Colonic mucosa (tissue), 4 donors: ENCODE measurements around the gene NLRP5. TPM values are rescaled to one million over a fixed set of nuclear protein-coding genes. Genes with fewer than 3 reads are reported as not detected.

ENCODE experiments used
- DNase-seq: peaks from one replicate; pipeline ENCODE4 v3.0.0-alpha.2; 2020
- H3K27ac ChIP-seq: fragments of 200-600 bp; one replicate; pipeline ENCODE4 v1.8.0; 2021
- H3K27me3 ChIP-seq: fragments of 200-600 bp; one replicate; pipeline ENCODE4 v1.8.0; 2021
- H3K36me3 ChIP-seq: fragments of 200-600 bp; one replicate; pipeline ENCODE4 v1.8.0; 2021
- H3K4me1 ChIP-seq: fragments of 200-600 bp; one replicate; pipeline ENCODE4 v1.8.0; 2021; ENCODE audit warnings: mild to moderate bottlenecking
- H3K4me3 ChIP-seq: fragments of 200-600 bp; one replicate; pipeline ENCODE4 v1.8.0; 2021
- H3K9ac ChIP-seq, 2 donors: one replicate each; pipeline ENCODE4 v1.7.0; 2013; ENCODE audit warnings: control low read depth in 2 of 2, low read depth in 2 of 2, low read length in 2 of 2
- H3K9me3 ChIP-seq: fragments of 200-600 bp; one replicate; pipeline ENCODE4 v1.8.0; 2021
- CTCF ChIP-seq: fragments of 200-600 bp; IDR thresholded peaks from one replicate; pipeline ENCODE4 v1.8.0; 2022; ENCODE audit warnings: antibody characterized with exemption, mild to moderate bottlenecking
- intact Hi-C: fragments of 100-400 bp; cut with DNase I; formaldehyde crosslinking; loops from one replicate; pipeline ENCODE4 v1.14.1; 2022
- total RNA-seq, 2 donors: library from RNA; stranded (reverse); fragmentation: NEBNext Ultra II Directional in 1 of 2; extraction: Animal tissue kit (Norgen Biotek cat#: 25700) in 1 of 2; gene quantifications; one replicate each; pipeline ENCODE4 v1.2.1, GENCODE V29; 2021
- donor health status: healthy.
- donor health status: DM: no; HTN: no; CAD: no.
- donor health status: DM: no; HTN: no; CAD: no.

NLRP5 gene
- total RNA-seq, 2 donors from 2014 or later, result not detected

GRCh38 chr19:56091066-56091490 is 104.5 kb downstream of the NLRP5 start:
- no peak overlapping the region for H3K9ac ChIP-seq
- intact Hi-C loops, result no loop called here

DNA sequence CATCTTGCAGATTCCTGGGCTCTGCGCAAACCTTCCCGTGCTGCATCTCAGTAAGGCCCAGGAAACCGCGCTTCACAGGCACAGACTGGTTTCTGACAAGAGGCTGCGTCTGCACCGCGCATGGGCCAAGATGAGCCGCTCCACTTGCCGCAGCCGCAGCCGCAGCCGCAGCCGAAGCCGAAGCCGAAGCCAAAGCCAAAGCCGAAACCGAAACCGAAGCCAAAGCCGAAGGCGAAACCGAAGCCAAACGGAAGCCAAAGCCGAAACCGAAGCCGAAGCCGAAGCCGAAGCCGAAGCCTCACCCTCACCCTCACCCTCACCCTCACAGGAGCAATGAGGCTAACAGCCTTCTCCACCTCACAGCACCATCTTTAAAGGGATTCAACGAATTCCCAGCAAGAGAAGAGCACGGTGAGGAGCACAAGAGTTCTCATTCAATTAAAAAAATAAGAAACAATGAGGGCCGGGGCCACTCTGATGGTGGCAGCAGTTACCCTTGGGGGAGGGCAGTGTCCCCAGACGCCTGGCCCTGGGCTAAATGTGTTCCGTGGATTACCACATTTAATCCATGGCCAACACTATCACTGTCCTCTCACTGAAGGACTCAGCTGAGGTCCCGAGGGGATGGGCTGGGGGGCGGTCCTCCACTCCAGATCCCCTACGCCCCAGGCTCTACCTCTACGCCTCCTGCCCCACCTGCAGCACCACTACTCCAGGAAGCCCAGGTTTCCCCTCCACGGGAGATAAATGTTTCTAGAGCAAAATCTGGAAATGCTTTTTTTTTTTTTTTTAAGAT is 105.4 kb downstream of the NLRP5 start:
- no peak for DNase-seq
- H3K9me3 ChIP-seq, result no peaks in the 10 kb centered on the region
- peak overlapping the region in 1 of 2 donors; percentile 35 for H3K9ac ChIP-seq
- no peaks in the 10 kb centered on the region for H3K36me3 ChIP-seq
- H3K27ac ChIP-seq, result no peak overlapping the region
- no peak for TF ChIP-seq CTCF
- H3K27me3 ChIP-seq, result no peaks in the 10 kb centered on the region
- intact Hi-C loops, result no loop called here
- no peak overlapping the region for H3K4me3 ChIP-seq
- no peaks in the 10 kb centered on the region for H3K4me1 ChIP-seq

More at GRCh38 chr19:56091066-56091490, 104.5 kb downstream of the NLRP5 start:
- H3K4me3 ChIP-seq, result no peak overlapping the region
- no peak overlapping the region for H3K27ac ChIP-seq
- H3K9me3 ChIP-seq, result no peaks in the 10 kb centered on the region
- TF ChIP-seq CTCF, result no peak
- H3K27me3 ChIP-seq, result no peaks in the 10 kb centered on the region
- no peak for DNase-seq
- H3K4me1 ChIP-seq, result no peaks in the 10 kb centered on the region
- no peaks in the 10 kb centered on the region for H3K36me3 ChIP-seq

GRCh38 chr19:56092685-56093631 is 106.4 kb downstream of the NLRP5 start:
- intact Hi-C loops, result no loop called here
- Histone ChIP-seq H3K27me3 (no peaks in the 10 kb centered on the region), H3K36me3 (no peaks in the 10 kb centered on the region), H3K4me3 (no peak overlapping the region), H3K4me1 (no peaks in the 10 kb centered on the region), H3K9ac (no peak overlapping the region), H3K27ac (no peak overlapping the region), H3K9me3 (no peaks in the 10 kb centered on the region)
- peak; percentile 16 for DNase-seq
- no peak for TF ChIP-seq CTCF

- no peaks in the 10 kb centered on the region for H3K27me3 ChIP-seq
- intact Hi-C loops, result no loop called here
- TF ChIP-seq CTCF, result no peak
- H3K27ac ChIP-seq, result no peak overlapping the region
- H3K9ac ChIP-seq, result no peak overlapping the region
- no peaks in the 10 kb centered on the region for H3K4me1 ChIP-seq
- H3K36me3 ChIP-seq, result no peaks in the 10 kb centered on the region
- no peaks in the 10 kb centered on the region for H3K9me3 ChIP-seq
- no peak overlapping the region for H3K4me3 ChIP-seq
- DNase-seq, result no peak
These were observed 107.9 kb downstream of the NLRP5 start for GRCh38 chr19:56094449-56094848.

GRCh38 chr19:56096665-56097064 is 110.1 kb downstream of the NLRP5 start:
- Histone ChIP-seq H3K27ac (no peak overlapping the region), H3K27me3 (no peaks in the 10 kb centered on the region), H3K9me3 (no peaks in the 10 kb centered on the region), H3K4me1 (no peaks in the 10 kb centered on the region), H3K4me3 (no peak overlapping the region), H3K9ac (no peak overlapping the region), H3K36me3 (no peaks in the 10 kb centered on the region)
- intact Hi-C loops, result no loop called here
- no peak for TF ChIP-seq CTCF
- no peak for DNase-seq
